GM12874 (cell line): ENCODE data around the gene HTR3C.

Source experiments
- TF ChIP-seq, protein P1 (sequence below): IDR thresholded peaks from 2 replicates; pipeline ENCODE4 v1.5.1; 2011; ENCODE audit warnings: low read depth, mild to moderate bottlenecking, control low read depth, low read length, moderate library complexity; ENCODE audit not compliant: insufficient read depth

The HTR3C gene

DNA sequence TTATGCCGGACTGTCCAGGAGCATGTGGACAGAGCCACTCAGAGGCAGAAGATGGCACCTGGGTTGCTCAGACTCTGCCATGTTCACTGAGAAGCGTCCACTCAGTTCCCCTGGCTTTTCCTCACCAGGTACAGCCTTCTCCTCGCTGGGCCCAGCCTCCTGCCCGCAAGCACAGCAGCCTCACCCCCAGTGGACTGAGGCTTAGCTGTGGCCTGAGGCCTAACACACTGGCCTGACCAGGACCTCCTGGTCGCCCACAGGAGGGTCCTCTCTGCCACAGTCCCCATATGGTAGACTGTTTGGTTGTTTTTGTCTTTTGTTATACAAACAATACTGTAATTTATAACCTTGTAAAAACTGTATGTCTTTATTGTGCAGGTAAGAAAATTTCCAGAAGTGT is 15.5 kb downstream of the HTR3C start:
- TF ChIP-seq, protein P1, sequence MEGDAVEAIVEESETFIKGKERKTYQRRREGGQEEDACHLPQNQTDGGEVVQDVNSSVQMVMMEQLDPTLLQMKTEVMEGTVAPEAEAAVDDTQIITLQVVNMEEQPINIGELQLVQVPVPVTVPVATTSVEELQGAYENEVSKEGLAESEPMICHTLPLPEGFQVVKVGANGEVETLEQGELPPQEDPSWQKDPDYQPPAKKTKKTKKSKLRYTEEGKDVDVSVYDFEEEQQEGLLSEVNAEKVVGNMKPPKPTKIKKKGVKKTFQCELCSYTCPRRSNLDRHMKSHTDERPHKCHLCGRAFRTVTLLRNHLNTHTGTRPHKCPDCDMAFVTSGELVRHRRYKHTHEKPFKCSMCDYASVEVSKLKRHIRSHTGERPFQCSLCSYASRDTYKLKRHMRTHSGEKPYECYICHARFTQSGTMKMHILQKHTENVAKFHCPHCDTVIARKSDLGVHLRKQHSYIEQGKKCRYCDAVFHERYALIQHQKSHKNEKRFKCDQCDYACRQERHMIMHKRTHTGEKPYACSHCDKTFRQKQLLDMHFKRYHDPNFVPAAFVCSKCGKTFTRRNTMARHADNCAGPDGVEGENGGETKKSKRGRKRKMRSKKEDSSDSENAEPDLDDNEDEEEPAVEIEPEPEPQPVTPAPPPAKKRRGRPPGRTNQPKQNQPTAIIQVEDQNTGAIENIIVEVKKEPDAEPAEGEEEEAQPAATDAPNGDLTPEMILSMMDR: no peak

DNA sequence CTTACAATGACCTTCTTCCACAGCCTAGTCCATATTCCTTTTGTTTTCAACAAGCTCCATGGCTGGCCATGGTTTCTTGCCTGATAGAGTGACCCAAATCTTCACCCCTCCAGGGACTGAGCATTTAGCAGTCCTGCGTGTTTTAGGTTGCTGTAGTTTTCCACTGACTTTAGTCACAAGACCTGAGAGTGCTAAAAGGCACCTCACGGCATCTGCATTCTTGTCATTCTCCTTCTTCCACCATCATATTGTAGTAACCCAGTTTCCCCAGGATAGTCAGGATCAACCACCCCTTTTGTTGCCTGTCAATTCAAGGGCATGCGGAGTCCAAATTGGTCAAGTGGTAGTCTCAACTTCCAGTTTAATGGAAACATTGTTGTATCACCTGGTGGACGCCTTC is 20.8 kb downstream of the HTR3C start:
- TF ChIP-seq, protein P1: no peak

DNA sequence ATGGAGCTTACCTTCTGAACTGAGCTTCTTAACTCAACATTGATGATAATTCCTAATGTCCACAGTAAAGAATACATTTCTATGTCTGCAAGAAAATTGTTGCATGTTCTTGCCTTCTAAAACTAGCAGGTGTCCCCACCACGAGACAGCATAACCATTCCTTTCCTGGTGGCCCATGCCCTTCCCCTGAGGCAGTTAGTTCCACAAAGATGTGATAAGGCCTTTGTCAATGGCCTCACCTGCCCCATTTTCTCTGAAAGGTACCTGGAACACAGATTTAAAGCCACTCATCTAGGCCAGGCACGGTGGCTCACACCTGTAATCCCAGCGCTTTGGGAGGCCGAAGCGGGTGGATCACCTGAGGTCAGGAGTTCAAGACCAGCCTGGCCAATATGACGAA is 23.1 kb downstream of the HTR3C start:
- TF ChIP-seq, protein P1: no peak

DNA sequence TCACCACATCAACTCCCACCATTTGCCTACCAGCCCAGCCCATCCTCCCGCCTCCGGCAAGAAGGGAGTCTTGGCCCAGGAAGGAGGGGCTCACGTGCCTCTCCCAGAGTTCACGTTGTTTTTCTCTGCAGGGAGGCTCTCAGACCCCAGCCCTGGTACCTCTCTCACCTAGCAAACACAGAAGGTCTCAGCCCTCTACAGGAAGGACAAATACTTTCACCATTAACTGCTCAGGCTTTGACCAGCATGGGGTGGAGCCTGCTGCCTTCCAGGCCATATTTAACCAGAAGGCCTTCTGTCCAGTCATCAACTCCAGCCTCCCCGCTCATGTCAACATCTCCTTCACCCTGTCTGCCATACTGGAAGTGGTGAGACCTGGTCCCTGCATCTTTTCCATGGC is 25.0 kb downstream of the HTR3C start:
- TF ChIP-seq, protein P1: no peak

DNA sequence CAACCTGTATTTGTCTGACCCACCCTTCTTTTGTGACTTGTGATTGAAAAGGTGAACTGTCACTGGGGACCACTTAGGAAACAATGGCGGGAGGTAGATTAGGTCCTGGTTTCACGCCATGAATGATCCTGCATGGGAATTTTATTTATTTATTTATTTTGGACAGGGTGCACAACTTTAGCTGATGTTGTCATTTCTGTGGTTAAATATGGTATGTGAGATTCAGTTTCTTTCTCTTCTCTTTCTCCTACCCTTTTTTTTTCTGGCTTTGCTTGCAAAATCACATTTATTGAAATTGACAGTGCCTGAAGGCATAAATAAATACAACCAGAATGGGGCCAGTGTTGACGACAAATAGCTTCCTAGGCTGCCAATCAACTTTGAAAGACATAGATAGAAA is 26.0 kb downstream of the HTR3C start:
- TF ChIP-seq, protein P1: no peak

DNA sequence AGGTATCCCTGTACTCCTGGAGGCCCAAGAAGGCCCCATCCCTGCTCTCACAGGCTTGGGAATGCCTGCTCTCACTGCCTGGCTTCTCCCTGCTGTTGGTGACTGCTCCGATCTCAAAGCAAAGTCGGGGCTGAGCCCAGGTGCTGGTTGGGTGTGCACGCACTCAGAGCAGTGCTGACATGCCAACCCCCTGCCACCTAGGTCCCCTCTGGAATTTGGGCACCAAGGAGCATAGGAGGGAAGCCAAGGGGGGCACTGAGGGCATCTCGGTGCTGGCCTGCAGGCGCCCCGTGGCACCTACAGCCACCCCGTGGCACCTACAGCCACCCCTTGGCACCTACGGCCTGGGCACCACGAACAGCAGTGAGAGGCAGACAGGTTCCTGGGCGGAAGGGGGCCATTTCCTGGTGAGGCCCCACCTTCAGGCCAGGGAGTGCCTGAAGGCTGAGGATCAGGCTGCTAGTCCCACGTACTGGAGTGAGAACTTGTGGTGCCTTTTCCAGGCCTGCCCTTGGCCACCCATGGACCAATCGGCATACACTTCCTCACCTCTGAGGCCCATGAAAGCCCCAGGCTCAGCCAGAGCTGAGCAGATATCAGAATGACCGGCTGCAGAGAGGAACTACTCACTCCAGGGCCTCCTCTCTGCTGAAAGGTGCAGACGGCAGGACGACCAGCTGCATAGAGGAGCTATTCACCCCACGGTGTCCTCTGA is 28.4 kb downstream of the HTR3C start:
- TF ChIP-seq, protein P1: no peak

DNA sequence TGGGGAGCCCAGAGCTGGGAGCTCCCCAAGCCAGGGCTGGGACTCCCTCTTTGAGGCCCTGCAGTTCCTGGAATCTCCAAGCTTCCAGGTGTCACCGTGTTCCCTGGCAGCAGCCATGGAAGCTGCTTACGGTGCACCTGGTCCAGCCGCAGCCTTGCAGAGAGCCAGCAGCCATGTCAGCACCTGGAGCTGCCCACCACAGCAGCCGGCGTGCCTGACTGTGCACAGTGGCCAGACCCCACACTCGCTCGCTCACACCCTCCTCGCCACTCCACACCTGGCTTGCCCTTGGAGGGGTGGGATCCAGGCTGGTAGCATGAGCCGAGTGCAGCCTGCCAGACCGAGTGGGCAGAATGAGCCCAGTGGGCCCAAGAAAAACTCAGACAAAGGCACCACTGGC is 29.2 kb downstream of the HTR3C start:
- TF ChIP-seq, protein P1: no peak
